Measurements from ENCODE around the gene ABCA7.

The ABCA7 gene

DNA sequence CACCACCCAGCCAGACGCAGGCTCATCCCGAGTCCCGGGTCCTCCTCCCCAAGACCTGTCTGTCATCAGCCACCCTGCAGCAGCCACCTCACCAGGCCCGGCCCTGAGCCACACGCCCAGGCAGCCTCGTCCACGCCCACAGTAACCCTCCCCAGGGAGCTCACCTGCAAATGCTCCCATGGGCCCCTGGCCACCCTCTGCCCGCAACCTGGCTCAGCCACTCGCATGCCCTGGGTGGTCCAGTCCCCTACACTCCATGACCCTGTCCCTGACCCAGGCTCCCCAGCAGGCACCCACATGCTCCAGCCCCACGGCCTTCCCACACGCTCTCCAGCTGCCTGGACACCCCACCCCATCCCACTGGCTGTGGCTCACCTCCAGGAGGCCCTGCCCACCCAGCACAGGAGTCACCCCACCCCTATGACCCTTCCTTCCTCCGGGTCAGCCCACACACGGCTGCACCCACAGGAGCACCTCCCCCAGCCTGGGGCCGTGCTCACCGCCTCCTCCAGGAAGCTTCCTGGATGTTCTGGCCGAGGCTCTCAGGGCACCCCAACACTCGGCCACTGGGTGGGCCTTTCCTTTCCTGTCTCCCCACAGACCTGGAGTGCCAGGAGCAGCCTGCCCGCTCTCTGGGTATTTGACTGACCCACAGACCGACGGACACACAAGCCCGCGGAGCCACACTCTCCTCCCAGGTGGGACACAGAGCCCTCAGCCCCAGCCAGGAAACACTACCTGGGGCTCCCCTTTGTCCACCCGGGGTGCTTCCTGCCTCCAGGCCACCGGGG is 22.6 kb upstream of the ABCA7 start:
- H3K27me3 ChIP-seq, result no peaks in the 10 kb centered on the region
- TF ChIP-seq CTCF (IDR thresholded peaks at IDR 0.05), result no peak
- no peak overlapping the region for H3K4me3 ChIP-seq
- peaks cover 9 to 36% (median 29%) of the 10 kb centered on the region in 3 donors for H3K36me3 ChIP-seq
- no peaks in the 10 kb centered on the region for H3K9me3 ChIP-seq
- intact Hi-C loops (cut with DNase I; ENCODE audit: low total_unique reads), result loop anchor here (10.0 kb wide), 1 partner anchor 157 kb away; the partner anchor contains the start of gene SBNO2
- no peak for DNase-seq
- H3K27ac ChIP-seq, result peak overlapping the region in 1 of 2 donors; percentile 4
- peaks cover 12 to 63% (median 56%) of the 10 kb centered on the region in 4 donors for H3K4me1 ChIP-seq

DNA sequence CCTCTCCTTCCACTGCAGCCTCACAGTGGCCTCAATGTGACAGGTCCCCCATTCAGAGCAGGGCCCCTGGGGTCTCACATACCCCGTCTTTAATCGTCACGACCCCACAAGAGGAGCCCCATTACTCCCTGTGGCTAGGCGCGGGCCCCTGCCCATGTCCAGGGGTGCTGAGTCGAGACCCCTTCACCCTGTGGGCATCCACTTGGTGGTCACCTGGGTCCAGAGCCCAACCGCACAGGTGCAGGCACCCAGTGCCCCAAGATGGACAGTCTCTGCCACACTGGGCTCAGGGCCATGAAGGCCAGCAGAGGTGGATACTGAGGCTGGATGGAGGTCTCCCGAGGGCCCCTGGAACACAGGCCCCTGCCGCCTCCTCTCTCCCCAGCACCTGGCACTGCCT is 22.0 kb upstream of the ABCA7 start:
- H3K27ac ChIP-seq, result no peak overlapping the region
- peaks cover 3 to 30% (median 23%) of the 10 kb centered on the region in 3 donors for H3K36me3 ChIP-seq
- H3K4me1 ChIP-seq, result peaks cover 12 to 67% (median 62%) of the 10 kb centered on the region in 4 donors
- H3K9me3 ChIP-seq, result no peaks in the 10 kb centered on the region
- H3K4me3 ChIP-seq, result no peak overlapping the region
- DNase-seq, result no peak
- H3K27me3 ChIP-seq, result no peaks in the 10 kb centered on the region
- intact Hi-C loops (cut with DNase I; ENCODE audit: low total_unique reads), result loop anchor here (10.0 kb wide), 1 partner anchor 157 kb away; the partner anchor contains the start of gene SBNO2
- no peak for TF ChIP-seq CTCF (IDR thresholded peaks at IDR 0.05)

GRCh38 chr19:1018393-1018792 is 21.5 kb upstream of the ABCA7 start:
- no peak overlapping the region for H3K4me3 ChIP-seq
- H3K27me3 ChIP-seq, result no peaks in the 10 kb centered on the region
- intact Hi-C loops (cut with DNase I; ENCODE audit: low total_unique reads), result loop anchor here (10.0 kb wide), 1 partner anchor 156 kb away; the partner anchor contains the start of gene SBNO2
- peaks cover 12 to 72% (median 64%) of the 10 kb centered on the region in 4 donors for H3K4me1 ChIP-seq
- no peak overlapping the region for H3K27ac ChIP-seq
- TF ChIP-seq CTCF (IDR thresholded peaks at IDR 0.05), result no peak
- H3K36me3 ChIP-seq, result peaks cover 0 to 25% (median 18%) of the 10 kb centered on the region in 3 donors
- no peak for DNase-seq
- H3K9me3 ChIP-seq, result no peaks in the 10 kb centered on the region

GRCh38 chr19:1018932-1019615 is 20.8 kb upstream of the ABCA7 start:
- peaks cover 12 to 78% (median 64%) of the 10 kb centered on the region in 4 donors for H3K4me1 ChIP-seq
- H3K27me3 ChIP-seq, result no peaks in the 10 kb centered on the region
- peak overlapping the region; percentile 91 to 96 for H3K4me3 ChIP-seq
- no peaks in the 10 kb centered on the region for H3K9me3 ChIP-seq
- peak overlapping the region in 1 of 2 donors; percentile 91 for H3K27ac ChIP-seq
- TF ChIP-seq CTCF (IDR thresholded peaks at IDR 0.05), result no peak
- intact Hi-C loops (cut with DNase I; ENCODE audit: low total_unique reads), result loop anchor here (10.0 kb wide), 1 partner anchor 156 kb away; the partner anchor contains the start of gene SBNO2
- DNase-seq, result no peak
- H3K36me3 ChIP-seq, result peaks cover 0 to 18% (median 11%) of the 10 kb centered on the region in 3 donors

- Histone ChIP-seq H3K27me3 (no peaks in the 10 kb centered on the region), H3K36me3 (peaks cover 0 to 13% (median 6%) of the 10 kb centered on the region in 3 donors), H3K9me3 (no peaks in the 10 kb centered on the region), H3K4me1 (peaks cover 12 to 79% (median 64%) of the 10 kb centered on the region in 4 donors), H3K27ac (peak overlapping the region; percentile 91), H3K4me3 (peak overlapping the region; percentile 91 to 96)
- intact Hi-C loops (cut with DNase I; ENCODE audit: low total_unique reads), result loop anchor here (10.0 kb wide), 1 partner anchor 155 kb away; the partner anchor contains the start of gene SBNO2
- DNase-seq, result no peak
- no peak for TF ChIP-seq CTCF (IDR thresholded peaks at IDR 0.05)
Measured at GRCh38 chr19:1019616-1019961, 20.3 kb upstream of the ABCA7 start.

Data from tibial artery (tissue), 4 donors.